IPS-NIHi7 (cell line): ENCODE measurements around the gene LIMS1.
"Not testable (repeated sequence)": the region's sequence is repeated elsewhere in the genome, so short reads cannot be mapped to it uniquely, and the experiment has no call there.

Experiments used
- DNase-seq: peaks from one replicate; pipeline ENCODE4 v3.0.0; 2012; ENCODE audit warnings: mixed read lengths; ENCODE audit errors: extremely low spot score

Gene LIMS1, protein sequence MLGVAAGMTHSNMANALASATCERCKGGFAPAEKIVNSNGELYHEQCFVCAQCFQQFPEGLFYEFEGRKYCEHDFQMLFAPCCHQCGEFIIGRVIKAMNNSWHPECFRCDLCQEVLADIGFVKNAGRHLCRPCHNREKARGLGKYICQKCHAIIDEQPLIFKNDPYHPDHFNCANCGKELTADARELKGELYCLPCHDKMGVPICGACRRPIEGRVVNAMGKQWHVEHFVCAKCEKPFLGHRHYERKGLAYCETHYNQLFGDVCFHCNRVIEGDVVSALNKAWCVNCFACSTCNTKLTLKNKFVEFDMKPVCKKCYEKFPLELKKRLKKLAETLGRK

DNA sequence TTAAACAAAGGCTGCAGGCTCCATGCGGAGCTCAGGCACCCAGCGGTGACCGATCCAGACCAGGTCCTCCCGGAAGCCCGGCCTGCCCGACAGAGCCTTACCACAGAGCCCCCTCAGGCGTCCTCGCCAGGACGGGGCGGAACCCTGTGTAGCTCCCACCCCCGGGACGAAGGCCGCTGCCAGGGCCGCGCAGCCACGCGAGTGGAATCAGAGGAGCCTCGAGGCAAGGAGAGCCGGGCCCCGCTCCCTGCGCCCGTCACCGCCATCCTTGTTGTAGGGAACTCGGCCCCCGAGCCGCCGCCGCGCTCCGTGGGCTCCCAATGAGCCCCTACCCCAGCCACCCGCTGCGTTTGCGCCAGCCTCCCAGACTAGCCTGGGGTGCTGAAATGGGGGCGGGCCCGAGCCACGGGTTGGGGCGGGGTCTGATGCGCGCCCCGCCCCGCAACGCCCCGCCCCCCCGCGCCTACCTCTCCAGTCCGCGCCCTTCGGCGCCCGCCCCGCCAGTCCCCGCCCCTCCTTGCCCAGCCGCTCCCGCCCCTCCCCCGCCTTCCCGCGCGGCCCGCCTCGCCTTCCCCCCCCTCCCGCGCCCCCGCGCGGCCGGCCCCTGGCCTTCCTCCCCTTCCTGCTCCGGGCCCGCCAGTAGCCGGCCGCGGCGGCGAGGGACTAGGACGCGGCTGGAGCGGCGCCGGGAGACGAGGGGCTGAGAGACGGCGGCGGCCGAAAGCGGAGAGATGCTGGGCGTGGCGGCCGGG lies at the start of gene LIMS1:
Gene LIMS1 (plus strand): TSS at position 639 of the 752 bp plus-strand sequence. CDS start 93 bp downstream, at position 732.
- peak; percentile 94 for DNase-seq

- no peak for DNase-seq
Observed at GRCh38 chr2:108485253-108485652, 49.0 kb upstream of the LIMS1 start.

DNA sequence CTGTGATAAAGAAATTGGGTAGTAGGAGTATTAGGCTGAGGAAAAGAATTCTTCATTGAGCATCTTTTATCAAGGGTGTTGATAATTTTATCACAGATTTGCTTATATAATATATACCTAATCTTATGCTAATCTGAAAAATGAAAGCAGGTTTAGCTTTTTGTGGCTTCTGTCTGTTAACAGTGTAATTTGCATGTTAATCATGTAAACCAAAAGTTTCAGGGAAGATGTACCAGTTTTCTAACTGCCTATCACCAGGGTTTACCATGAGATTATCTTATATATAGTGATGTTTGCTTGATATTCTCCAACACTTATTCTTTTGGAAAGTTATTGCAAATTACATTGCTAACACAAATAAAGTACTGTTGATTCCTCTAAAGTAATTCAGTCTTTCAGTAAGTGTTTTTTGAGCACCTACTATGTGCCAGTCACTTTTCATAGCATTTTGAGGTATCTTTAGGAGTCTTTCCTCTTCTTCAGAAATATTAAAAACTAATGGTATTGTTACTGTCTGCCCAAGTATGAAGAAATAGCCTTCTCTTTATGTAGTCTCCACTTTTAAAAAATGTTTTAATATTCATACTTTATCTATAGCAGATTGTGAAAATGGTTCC lies 43.7 kb upstream of the LIMS1 start:
- DNase-seq = no peak

DNA sequence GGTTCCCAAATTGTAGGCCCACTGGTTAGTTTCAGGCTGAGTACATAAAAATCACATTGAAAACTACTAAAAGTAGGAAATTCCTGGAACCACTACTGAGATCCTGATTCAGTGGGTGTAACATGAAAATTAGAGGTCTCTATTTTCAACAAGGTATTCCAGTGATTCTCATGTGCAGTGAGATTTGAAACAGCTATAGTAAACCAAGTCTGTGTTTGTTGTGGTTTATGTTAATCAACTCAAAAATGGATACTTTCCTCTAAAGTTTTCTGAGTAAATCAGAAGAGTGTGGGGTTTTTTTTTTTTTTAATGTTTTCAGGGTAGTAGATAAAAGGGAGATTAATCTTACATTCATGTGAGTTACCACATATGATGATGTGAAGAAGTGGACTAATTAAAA lies 42.4 kb upstream of the LIMS1 start:
- no peak for DNase-seq

DNA sequence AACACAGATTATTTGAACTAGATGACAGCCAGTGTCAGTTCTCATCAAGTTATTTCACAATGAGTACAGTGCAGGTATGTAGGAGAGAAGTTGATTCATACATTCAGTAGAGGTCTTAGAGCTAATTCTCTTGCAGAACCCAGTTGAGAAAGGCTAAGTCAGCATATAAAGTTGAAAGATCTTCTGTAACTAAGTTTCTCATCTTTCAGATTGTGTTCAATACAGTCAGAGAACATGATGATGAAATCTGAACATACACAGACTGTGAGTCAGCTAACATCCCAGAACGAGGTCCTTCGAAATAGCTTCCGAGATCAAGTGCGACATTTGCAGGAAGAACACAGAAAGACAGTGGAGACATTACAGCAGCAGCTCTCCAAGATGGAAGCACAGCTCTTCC lies 41.9 kb upstream of the LIMS1 start:
- DNase-seq = no peak

GRCh38 chr2:108496167-108496566 lies 38.1 kb upstream of the LIMS1 start:
- not testable (repeated sequence) for DNase-seq

GRCh38 chr2:108507620-108508019 lies 26.6 kb upstream of the LIMS1 start:
- DNase-seq = not testable (repeated sequence)

- DNase-seq = not testable (repeated sequence)
Observed at GRCh38 chr2:108512431-108512830, 21.8 kb upstream of the LIMS1 start.

DNA sequence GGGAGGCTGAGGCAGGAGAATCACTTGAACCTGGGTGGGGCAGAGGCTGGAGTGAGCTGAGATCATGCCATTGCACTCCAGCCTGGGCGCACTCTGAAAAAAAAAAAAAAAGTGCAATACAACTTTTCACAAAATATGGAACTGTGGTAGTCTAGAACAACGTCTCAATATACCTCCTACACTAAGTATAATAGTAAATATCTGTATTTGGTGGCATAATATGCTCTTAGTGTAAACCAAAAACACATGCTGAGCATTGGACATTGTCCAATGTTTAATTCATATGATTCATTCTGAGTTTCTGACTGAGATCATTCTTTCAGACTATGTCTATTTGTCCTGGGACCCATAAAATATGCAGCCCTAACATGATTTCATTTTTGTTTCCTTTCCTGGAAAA lies 19.8 kb upstream of the LIMS1 start:
- DNase-seq = not testable (repeated sequence)

GRCh38 chr2:108524688-108525087 lies 9.6 kb upstream of the LIMS1 start:
- not testable (repeated sequence) for DNase-seq

DNA sequence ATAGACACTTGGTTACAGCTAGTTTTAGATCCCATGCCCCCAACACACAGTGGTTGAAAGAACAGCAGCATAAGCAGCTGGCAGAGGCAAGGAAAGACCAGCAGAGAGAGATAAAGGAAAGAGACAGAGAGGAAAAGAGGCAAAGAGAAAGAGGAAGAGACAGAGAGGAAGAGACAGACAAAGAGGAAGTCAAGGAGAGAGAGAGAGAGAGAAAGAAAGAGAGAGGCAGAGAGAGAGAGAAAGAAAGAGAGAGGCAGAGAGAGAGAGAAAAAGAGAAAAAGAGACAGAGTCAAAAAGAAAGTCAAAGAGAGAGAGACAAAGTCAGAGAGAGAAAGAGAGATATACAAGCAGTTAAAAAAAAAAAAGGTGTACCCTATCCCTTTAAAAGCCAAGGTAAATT lies 9.0 kb upstream of the LIMS1 start:
- DNase-seq = not testable (repeated sequence)

DNA sequence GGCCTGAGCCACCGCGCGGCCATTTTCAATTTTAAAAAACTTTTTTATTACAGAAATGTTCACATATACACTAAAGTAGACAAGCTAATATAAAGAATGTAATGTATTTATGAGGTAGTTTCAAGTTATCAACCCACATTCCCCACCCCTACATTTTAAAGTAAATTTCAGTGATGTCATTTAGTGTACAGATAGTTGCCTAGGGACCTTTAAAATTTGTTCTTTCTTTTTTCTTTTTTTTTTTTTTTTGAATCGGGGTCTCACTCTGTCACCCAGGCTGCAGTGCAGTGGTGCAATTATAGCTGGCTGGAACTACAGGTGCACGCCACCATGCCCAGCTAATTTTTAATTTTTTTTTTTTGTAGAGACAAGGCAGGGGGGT lies 2.6 kb upstream of the LIMS1 start:
- DNase-seq = no peak

GRCh38 chr2:108534584-108535356 lies 500 bp downstream of the LIMS1 start:
- DNase-seq = peak; percentile 15

- no peak for DNase-seq
Observed at GRCh38 chr2:108535357-108535631, 1.0 kb downstream of the LIMS1 start.

- DNase-seq = no peak
Observed at GRCh38 chr2:108536133-108536780, 2.0 kb downstream of the LIMS1 start.

DNA sequence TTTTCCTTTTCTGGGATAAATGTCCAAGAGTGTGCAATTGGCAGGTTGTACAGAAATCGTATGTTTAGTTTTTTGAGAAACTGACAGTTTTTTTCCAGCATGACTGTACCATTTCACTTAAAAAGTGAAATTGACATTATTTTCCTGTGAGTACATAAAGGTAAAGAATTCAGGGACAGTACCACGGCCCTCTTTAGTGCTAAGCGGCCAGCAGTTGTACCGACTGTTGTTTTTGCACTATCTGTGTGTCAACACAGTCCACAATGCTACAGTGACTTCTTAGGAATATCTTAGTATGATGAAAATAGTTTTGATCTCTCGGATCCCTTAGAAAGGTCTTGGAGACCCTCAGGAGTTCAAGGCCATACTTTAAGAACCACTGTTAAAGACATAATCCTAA lies 2.6 kb downstream of the LIMS1 start:
- no peak for DNase-seq

DNA sequence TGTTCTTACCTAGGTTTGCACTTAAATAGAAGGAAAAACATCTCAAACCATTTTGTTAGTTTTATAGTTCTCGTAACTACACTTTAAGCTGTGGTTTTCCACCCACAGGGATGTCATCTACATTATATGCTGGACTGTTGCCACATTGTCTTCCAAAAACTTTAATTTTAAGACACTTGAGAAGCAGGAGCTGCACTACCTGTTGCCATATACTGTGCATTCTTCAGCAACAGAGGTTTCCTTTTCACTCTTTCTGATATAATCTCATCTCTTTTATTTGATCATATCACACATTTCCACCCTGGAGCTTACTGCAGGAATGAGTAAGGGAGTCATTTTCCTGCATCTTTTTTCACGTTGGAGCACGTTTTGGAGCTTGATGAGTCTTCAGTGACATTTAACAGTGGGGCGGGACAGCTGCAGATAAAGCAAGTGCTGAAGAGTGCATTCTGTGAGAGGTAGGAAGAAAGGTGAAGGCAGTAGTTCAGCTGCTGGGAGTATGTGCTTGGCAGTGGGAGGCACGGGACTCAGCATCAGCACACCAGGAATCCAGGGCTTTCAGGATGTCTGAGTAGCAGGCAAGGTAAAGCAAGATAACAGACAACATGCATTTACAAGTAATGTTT lies 3.8 kb downstream of the LIMS1 start:
- DNase-seq = peak; percentile 34

GRCh38 chr2:108541451-108541850 lies 7.2 kb downstream of the LIMS1 start:
- DNase-seq = no peak

GRCh38 chr2:108542071-108542470 lies 7.8 kb downstream of the LIMS1 start:
- DNase-seq = no peak

DNA sequence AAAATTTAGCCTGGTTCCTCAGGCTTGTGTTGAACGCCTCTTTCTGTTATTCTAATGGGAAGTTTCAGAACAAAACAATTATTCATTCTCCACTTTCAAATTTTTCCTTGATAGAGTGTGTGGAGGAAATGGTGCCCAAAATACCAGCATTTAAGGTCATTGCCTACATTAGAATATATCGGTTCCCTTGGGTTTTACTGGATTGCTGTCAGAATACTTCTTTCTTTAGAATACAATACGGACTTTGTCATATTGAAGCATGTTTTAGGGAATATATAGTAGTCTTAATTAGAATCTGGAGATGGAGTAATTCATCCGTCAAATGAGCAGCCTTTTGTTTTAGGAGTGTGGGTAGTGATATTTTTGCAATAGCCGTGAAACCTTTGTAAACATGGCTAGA lies 13.3 kb downstream of the LIMS1 start:
- no peak for DNase-seq
